Calu3 (cell line): ENCODE results near the gene FBXO28. TPM values are rescaled to one million over a fixed set of nuclear protein-coding genes. Genes with fewer than 3 reads are reported as not detected.

Source experiments
- BruUV-seq: library from RNA; stranded (reverse); fragments of 400-500 nt; replicated peaks from 2 replicates; lab custom pipeline; 2021; lab: Mats Ljungman, UMichigan
- CTCF ChIA-PET: fragments of 300-600 bp; sonication (Branson Sonifier 250); formaldehyde crosslinking; loops from one replicate; lab custom pipeline; 2022; ENCODE audit warnings: antibody characterized with exemption; lab: Charles Lee
- DNase-seq: peaks from one replicate; pipeline ENCODE4 v3.0.0; 2022
- H3K27ac Mint-ChIP-seq: one replicate; pipeline ENCODE4 v1.8.0; 2022; ENCODE audit warnings: mixed read lengths; ENCODE audit not compliant: unreplicated experiment
- H3K27me3 Mint-ChIP-seq: one replicate; pipeline ENCODE4 v1.8.0; 2022; ENCODE audit warnings: mixed read lengths; ENCODE audit not compliant: unreplicated experiment
- H3K36me3 Mint-ChIP-seq: one replicate; pipeline ENCODE4 v1.8.0; 2022; ENCODE audit warnings: mild to moderate bottlenecking, moderate library complexity, mixed read lengths; ENCODE audit not compliant: insufficient read depth, unreplicated experiment
- H3K4me1 Mint-ChIP-seq: one replicate; pipeline ENCODE4 v1.8.0; 2022; ENCODE audit warnings: mild to moderate bottlenecking, low read depth, mixed read lengths; ENCODE audit not compliant: unreplicated experiment
- H3K4me3 Mint-ChIP-seq: one replicate; pipeline ENCODE4 v1.8.0; 2022; ENCODE audit warnings: mild to moderate bottlenecking, low read depth, moderate library complexity, mixed read lengths; ENCODE audit not compliant: unreplicated experiment
- H3K9me3 Mint-ChIP-seq: one replicate; pipeline ENCODE4 v1.8.0; 2022; ENCODE audit warnings: low read depth, mixed read lengths; ENCODE audit not compliant: unreplicated experiment
- intact Hi-C: fragments of 100-400 bp; cut with micrococcal nuclease; formaldehyde crosslinking; loops from one replicate; pipeline ENCODE4 v1.10.0; 2022; ENCODE audit not compliant: unreplicated experiment
- total RNA-seq: library from RNA; stranded (reverse); gene quantifications from 2 replicates; pipeline ENCODE4 v1.2.3, GENCODE V29; 2022
- TF ChIP-seq, protein P1 (sequence below): fragments of 200-600 bp; IDR thresholded peaks from one replicate; pipeline ENCODE4 v1.8.0; 2022; ENCODE audit warnings: antibody characterized with exemption; ENCODE audit not compliant: unreplicated experiment

Gene FBXO28
- total RNA-seq, 1 experiment from 2014 or later, result 100 TPM

DNA sequence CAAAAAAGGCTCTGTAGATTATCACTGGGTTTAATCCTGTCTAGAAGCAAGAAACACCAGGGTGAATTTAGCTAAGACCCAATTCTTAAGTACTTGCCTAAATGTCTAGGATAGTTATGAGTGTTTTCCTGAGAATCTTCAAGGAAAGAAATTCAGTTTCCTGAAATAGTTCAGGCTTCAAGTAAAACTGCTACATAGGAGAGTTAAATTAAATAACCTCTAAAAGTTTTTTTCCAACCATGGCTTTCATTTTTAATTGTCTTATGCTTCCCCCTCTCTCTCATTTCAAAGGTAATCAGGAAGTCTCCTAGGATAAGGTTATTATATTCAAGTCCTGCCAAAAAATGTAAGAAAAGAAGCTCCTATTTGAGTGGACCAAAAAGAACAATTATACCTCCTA, 46.7 kb upstream of the FBXO28 start:
- intact Hi-C loops, result loop anchor here (5.0 kb wide), 2 partner anchors 40 to 75 kb away; no protein-coding TSS in a partner anchor
- CTCF ChIA-PET, result interaction anchor here (0.9 to 1.4 kb wide), 5 partner anchors 14 to 49 kb away, joined by 3 to 5 read pairs (median 4); no protein-coding TSS in a partner anchor
- peak overlapping the region; percentile 95 for H3K27ac Mint-ChIP-seq

DNA sequence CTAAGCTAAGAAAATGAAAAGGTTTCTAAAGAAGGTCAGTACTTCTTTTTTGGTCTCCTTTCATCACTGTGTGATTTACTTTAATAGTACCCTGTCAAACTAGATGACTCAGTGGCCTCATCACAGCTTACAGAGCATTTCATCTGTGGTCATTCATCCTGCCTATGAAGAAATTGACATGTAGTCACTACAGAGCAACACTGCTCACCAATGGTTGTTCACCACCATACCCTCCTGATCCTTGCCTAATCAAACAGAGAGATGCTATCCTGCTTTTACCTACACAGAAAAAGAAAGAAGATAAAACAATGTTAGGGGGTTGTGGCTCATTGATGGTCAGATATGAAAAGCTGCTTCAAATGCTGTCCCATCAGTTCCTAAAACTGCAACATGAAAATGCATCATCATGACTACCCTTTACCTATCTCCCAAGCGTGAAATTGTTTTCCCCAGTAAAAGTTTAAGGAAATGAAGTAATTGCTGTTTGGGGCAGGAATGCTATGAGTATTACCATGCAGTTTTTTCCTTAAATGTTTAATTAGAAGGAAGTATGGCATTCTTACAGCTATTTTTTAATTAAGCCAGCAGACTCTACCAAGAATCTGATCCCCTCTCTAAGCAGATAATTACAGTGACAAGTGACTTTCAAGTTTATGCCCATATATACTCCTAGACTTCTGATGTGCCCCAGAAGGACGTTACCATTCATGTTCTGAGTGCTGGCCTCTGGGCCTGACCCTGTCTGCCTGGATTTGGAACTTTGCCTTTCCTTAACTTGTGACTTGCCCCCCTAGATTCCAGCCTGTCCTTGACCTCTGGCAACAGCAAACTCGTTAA, 46.1 kb upstream of the FBXO28 start:
- no peak for DNase-seq
- no TSS peak for BruUV-seq
- Mint-ChIP-seq H3K36me3 (peaks cover 15% of the 10 kb centered on the region), H3K4me1 (peaks cover 53% of the 10 kb centered on the region), H3K27me3 (no peaks in the 10 kb centered on the region), H3K9me3 (peaks cover 5% of the 10 kb centered on the region), H3K27ac (peak overlapping the region; percentile 95), H3K4me3 (no peak overlapping the region)
- TF ChIP-seq, protein P1, sequence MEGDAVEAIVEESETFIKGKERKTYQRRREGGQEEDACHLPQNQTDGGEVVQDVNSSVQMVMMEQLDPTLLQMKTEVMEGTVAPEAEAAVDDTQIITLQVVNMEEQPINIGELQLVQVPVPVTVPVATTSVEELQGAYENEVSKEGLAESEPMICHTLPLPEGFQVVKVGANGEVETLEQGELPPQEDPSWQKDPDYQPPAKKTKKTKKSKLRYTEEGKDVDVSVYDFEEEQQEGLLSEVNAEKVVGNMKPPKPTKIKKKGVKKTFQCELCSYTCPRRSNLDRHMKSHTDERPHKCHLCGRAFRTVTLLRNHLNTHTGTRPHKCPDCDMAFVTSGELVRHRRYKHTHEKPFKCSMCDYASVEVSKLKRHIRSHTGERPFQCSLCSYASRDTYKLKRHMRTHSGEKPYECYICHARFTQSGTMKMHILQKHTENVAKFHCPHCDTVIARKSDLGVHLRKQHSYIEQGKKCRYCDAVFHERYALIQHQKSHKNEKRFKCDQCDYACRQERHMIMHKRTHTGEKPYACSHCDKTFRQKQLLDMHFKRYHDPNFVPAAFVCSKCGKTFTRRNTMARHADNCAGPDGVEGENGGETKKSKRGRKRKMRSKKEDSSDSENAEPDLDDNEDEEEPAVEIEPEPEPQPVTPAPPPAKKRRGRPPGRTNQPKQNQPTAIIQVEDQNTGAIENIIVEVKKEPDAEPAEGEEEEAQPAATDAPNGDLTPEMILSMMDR, result no peak
- CTCF ChIA-PET, result interaction anchor here (0.9 to 1.6 kb wide), 8 partner anchors 10 to 49 kb away, joined by 3 to 6 read pairs (median 4); no protein-coding TSS in a partner anchor
- intact Hi-C loops, result loop anchor here (5.0 kb wide), 2 partner anchors 39 to 76 kb away; no protein-coding TSS in a partner anchor

More for the DNA sequence above, 46.7 kb upstream of the FBXO28 start:
- Mint-ChIP-seq H3K36me3 (peaks cover 15% of the 10 kb centered on the region), H3K27me3 (no peaks in the 10 kb centered on the region), H3K4me1 (peaks cover 54% of the 10 kb centered on the region), H3K4me3 (no peak overlapping the region), H3K9me3 (no peaks in the 10 kb centered on the region)
- TSS peak; percentile 50 for BruUV-seq
- DNase-seq, result no peak
- TF ChIP-seq, protein P1, result no peak

GRCh38 chr1:224068458-224069072, 45.3 kb upstream of the FBXO28 start:
- TF ChIP-seq, protein P1, result no peak
- peaks cover 7% of the 10 kb centered on the region for H3K9me3 Mint-ChIP-seq
- peak overlapping the region; percentile 95 for H3K27ac Mint-ChIP-seq
- intact Hi-C loops, result loop anchor here (5.0 kb wide), 2 partner anchors 39 to 76 kb away; no protein-coding TSS in a partner anchor
- no peak for DNase-seq
- no peak overlapping the region for H3K4me3 Mint-ChIP-seq
- CTCF ChIA-PET, result interaction anchor here (1.1 to 1.6 kb wide), 5 partner anchors 9 to 39 kb away, joined by 3 to 6 read pairs (median 4); no protein-coding TSS in a partner anchor
- H3K4me1 Mint-ChIP-seq, result peaks cover 52% of the 10 kb centered on the region
- no TSS peak for BruUV-seq
- H3K27me3 Mint-ChIP-seq, result no peaks in the 10 kb centered on the region
- peaks cover 15% of the 10 kb centered on the region for H3K36me3 Mint-ChIP-seq

DNA sequence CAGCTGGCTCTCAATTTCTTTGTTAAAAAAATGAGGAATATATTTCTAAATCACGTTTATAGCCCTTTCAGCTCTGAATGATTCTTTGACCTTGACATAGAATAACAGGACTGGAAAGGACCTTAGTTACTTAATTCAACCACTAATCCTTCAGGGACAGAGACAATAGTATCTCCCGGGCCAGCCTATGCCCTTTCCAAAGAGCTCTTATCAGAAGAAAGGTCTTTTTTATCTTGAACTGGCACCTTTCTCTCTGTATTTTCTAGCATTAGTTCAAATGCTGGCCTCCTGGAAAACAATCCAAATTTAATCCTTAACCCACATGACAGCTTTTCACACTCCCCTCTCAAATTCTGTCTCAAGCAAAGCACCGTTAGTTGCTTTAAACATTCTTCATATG, 44.8 kb upstream of the FBXO28 start:
- no peak overlapping the region for H3K4me3 Mint-ChIP-seq
- H3K4me1 Mint-ChIP-seq, result peaks cover 51% of the 10 kb centered on the region
- CTCF ChIA-PET, result interaction anchor here (1.1 to 1.6 kb wide), 3 partner anchors 8 to 18 kb away, joined by 3 to 6 read pairs (median 4); no protein-coding TSS in a partner anchor
- intact Hi-C loops, result loop anchor here (5.0 kb wide), 2 partner anchors 38 to 77 kb away; no protein-coding TSS in a partner anchor
- H3K27me3 Mint-ChIP-seq, result no peaks in the 10 kb centered on the region
- no TSS peak for BruUV-seq
- H3K36me3 Mint-ChIP-seq, result peaks cover 15% of the 10 kb centered on the region
- no peak for DNase-seq
- H3K27ac Mint-ChIP-seq, result peak overlapping the region; percentile 95
- TF ChIP-seq, protein P1, result no peak
- H3K9me3 Mint-ChIP-seq, result peaks cover 7% of the 10 kb centered on the region
